BE2C (cell line): ENCODE results near the gene AP1S1.

Experiments used
- DNase-seq: peaks from one replicate; pipeline ENCODE4 v3.0.0-alpha.2; 2020
- H3K27me3 ChIP-seq: fragments of 250-450 bp; sonication (Bioruptor Pico); 2 replicates; pipeline ENCODE4 v1.5.1; 2020; ENCODE audit warnings: mild to moderate bottlenecking
- H3K36me3 ChIP-seq: fragments of 250-450 bp; sonication (Bioruptor Pico); 2 replicates; pipeline ENCODE4 v1.5.1; 2020; ENCODE audit warnings: mild to moderate bottlenecking
- H3K4me1 ChIP-seq: fragments of 250-450 bp; sonication (Bioruptor Pico); 2 replicates; pipeline ENCODE4 v1.5.1; 2020
- H3K4me3 ChIP-seq: 2 replicates; pipeline ENCODE4 v1.5.1; 2011; ENCODE audit warnings: low read depth, low read length
- H3K9me3 ChIP-seq: fragments of 250-450 bp; sonication (Bioruptor Pico); 2 replicates; pipeline ENCODE4 v1.5.1; 2020
- TF ChIP-seq, protein P1 (sequence below): IDR thresholded peaks from 2 replicates; pipeline ENCODE4 v1.5.1; 2012; ENCODE audit warnings: mild to moderate bottlenecking, low read depth, low read length

Gene AP1S1

GRCh38 chr7:101185258-101185839, 31.1 kb downstream of the AP1S1 start:
- TF ChIP-seq, protein P1, sequence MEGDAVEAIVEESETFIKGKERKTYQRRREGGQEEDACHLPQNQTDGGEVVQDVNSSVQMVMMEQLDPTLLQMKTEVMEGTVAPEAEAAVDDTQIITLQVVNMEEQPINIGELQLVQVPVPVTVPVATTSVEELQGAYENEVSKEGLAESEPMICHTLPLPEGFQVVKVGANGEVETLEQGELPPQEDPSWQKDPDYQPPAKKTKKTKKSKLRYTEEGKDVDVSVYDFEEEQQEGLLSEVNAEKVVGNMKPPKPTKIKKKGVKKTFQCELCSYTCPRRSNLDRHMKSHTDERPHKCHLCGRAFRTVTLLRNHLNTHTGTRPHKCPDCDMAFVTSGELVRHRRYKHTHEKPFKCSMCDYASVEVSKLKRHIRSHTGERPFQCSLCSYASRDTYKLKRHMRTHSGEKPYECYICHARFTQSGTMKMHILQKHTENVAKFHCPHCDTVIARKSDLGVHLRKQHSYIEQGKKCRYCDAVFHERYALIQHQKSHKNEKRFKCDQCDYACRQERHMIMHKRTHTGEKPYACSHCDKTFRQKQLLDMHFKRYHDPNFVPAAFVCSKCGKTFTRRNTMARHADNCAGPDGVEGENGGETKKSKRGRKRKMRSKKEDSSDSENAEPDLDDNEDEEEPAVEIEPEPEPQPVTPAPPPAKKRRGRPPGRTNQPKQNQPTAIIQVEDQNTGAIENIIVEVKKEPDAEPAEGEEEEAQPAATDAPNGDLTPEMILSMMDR = no peak
- no peaks in the 10 kb centered on the region for H3K9me3 ChIP-seq
- peaks cover 6% of the 10 kb centered on the region for H3K27me3 ChIP-seq
- no peak overlapping the region for H3K4me3 ChIP-seq
- no peak for DNase-seq
- no peaks in the 10 kb centered on the region for H3K36me3 ChIP-seq
- H3K4me1 ChIP-seq = peaks cover 3% of the 10 kb centered on the region; the same call in 1 of the 2 replicates

- TF ChIP-seq, protein P1 = no peak
- peaks cover 3% of the 10 kb centered on the region; the same call in 1 of the 2 replicates for H3K4me1 ChIP-seq
- H3K4me3 ChIP-seq = no peak overlapping the region
- H3K9me3 ChIP-seq = no peaks in the 10 kb centered on the region
- no peaks in the 10 kb centered on the region for H3K36me3 ChIP-seq
- no peak for DNase-seq
- no peaks in the 10 kb centered on the region for H3K27me3 ChIP-seq
These were observed 31.9 kb downstream of the AP1S1 start for GRCh38 chr7:101186194-101186593.

DNA sequence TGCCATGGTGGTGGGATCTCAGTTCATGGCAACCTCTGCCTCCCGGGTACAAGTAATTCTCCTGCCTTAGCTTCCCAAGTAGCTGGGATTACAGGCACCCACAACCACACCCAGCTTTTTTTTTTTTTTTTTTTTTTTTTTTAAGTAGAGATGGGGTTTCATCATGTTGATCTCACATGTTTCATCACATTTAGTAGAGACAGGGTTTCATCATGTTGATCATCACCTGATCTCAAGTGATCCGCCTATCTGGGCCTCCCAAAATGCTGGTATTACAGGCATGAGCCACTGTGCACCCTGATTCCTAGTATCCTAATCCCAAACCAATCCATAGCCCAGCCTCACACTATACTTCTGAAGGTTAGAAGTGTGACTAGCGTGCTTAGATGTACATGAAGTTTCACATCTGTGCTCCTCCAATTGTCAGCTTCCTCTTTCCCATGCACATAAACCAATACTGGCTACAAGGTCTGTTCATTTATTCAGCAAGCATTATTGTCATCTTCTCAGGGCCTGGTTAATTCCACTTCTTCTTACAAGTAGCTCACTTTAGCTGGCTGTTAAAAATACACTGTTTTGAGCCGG, 32.7 kb downstream of the AP1S1 start:
- Histone ChIP-seq H3K4me3 (no peak overlapping the region), H3K4me1 (peaks cover 2% of the 10 kb centered on the region; the same call in 1 of the 2 replicates), H3K9me3 (no peaks in the 10 kb centered on the region), H3K27me3 (no peaks in the 10 kb centered on the region), H3K36me3 (no peaks in the 10 kb centered on the region)
- TF ChIP-seq, protein P1 = no peak
- no peak for DNase-seq

DNA sequence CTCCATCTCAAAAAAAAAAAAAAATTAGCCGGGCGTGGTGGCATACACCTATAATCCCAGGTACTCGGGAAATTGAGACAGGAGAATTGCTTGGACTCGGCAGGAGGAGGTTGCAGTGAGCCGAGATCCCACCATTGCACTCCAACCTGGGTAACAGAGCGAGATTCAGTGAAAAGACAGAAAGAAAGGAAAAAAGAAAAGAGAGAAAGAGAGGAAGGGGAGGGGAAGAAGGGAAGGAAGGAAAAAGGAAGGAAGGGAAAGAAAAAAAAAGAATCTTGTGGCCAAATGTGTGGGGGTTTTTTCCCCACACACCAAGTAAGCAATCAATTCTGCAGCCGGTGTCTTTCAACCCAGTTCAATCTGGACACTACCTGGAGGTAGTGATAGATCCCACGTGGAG, 34.8 kb downstream of the AP1S1 start:
- no peaks in the 10 kb centered on the region for H3K9me3 ChIP-seq
- DNase-seq = no peak
- no peaks in the 10 kb centered on the region for H3K27me3 ChIP-seq
- H3K4me1 ChIP-seq = no peaks in the 10 kb centered on the region
- no peak overlapping the region for H3K4me3 ChIP-seq
- TF ChIP-seq, protein P1 = no peak
- H3K36me3 ChIP-seq = no peaks in the 10 kb centered on the region

GRCh38 chr7:101195884-101196283, 41.6 kb downstream of the AP1S1 start:
- TF ChIP-seq, protein P1 = no peak
- Histone ChIP-seq H3K4me3 (no peak overlapping the region), H3K36me3 (no peaks in the 10 kb centered on the region), H3K4me1 (no peaks in the 10 kb centered on the region), H3K27me3 (no peaks in the 10 kb centered on the region), H3K9me3 (no peaks in the 10 kb centered on the region)
- DNase-seq = no peak

GRCh38 chr7:101197991-101198390, 43.7 kb downstream of the AP1S1 start:
- TF ChIP-seq, protein P1 = no peak
- no peaks in the 10 kb centered on the region for H3K4me1 ChIP-seq
- no peaks in the 10 kb centered on the region for H3K9me3 ChIP-seq
- H3K4me3 ChIP-seq = no peak overlapping the region
- no peaks in the 10 kb centered on the region for H3K36me3 ChIP-seq
- no peak for DNase-seq
- H3K27me3 ChIP-seq = no peaks in the 10 kb centered on the region
